Neural cell (in vitro differentiated cells): Measurements from ENCODE around the gene NT5M. TPM values are rescaled to one million over a fixed set of nuclear protein-coding genes. Genes with fewer than 3 reads are reported as not detected.

Experiments
- H2AFZ ChIP-seq: fragments of 200-600, 300-800 bp; sonication (generic), shearing (Covaris generic); 2 replicates; pipeline ENCODE4 v1.6.0; 2014; ENCODE audit warnings: low read depth, mild to moderate bottlenecking, antibody characterized with exemption, low read length, moderate library complexity
- H3F3A ChIP-seq: fragments of 200-600 bp; shearing (Covaris generic); 2 replicates; pipeline ENCODE4 v1.6.1; 2016; ENCODE audit warnings: mild to moderate bottlenecking, moderate library complexity, mixed read lengths, antibody characterized with exemption, low read length; ENCODE audit not compliant: insufficient read depth, poor library complexity, severe bottlenecking
- H3K27ac ChIP-seq: fragments of 200-600, 300-800 bp; sonication (generic), shearing (Covaris generic); 2 replicates; pipeline ENCODE4 v1.5.1; 2014; ENCODE audit warnings: mild to moderate bottlenecking, low read length, moderate library complexity
- H3K27me3 ChIP-seq: fragments of 300-800, 200-600 bp; sonication (generic), shearing (Covaris generic); 2 replicates; pipeline ENCODE4 v1.6.0; 2014; ENCODE audit warnings: mild to moderate bottlenecking, low read depth, low read length, moderate library complexity; ENCODE audit not compliant: insufficient read depth
- H3K36me3 ChIP-seq: fragments of 300-800, 200-600 bp; sonication (generic), shearing (Covaris generic); 2 replicates; pipeline ENCODE4 v1.5.1; 2014; ENCODE audit warnings: mild to moderate bottlenecking, antibody characterized with exemption, low read length, moderate library complexity; ENCODE audit not compliant: insufficient read depth
- H3K4me2 ChIP-seq: fragments of 300-800, 200-600 bp; sonication (generic), shearing (Covaris generic); 2 replicates; pipeline ENCODE4 v1.6.0; 2014; ENCODE audit warnings: mild to moderate bottlenecking, low read length
- H3K4me3 ChIP-seq: fragments of 300-800, 200-600 bp; sonication (generic), shearing (Covaris generic); 2 replicates; pipeline ENCODE4 v1.5.1; 2014; ENCODE audit warnings: mild to moderate bottlenecking, low read length, moderate library complexity
- H3K79me2 ChIP-seq: fragments of 200-600 bp; shearing (Covaris generic); replicated peaks from 2 replicates; pipeline ENCODE4 v1.6.0; 2014; ENCODE audit warnings: mild to moderate bottlenecking, low read length, moderate library complexity; ENCODE audit not compliant: insufficient read depth
- H3K9ac ChIP-seq: fragments of 300-800, 200-600 bp; sonication (generic), shearing (Covaris generic); 2 replicates; pipeline ENCODE4 v1.6.1; 2016; ENCODE audit warnings: mild to moderate bottlenecking, low read length, mixed read lengths
- H3K9me2 ChIP-seq: fragments of 200-600 bp; shearing (Covaris generic); 2 replicates; pipeline ENCODE4 v1.6.1; 2016; ENCODE audit warnings: mild to moderate bottlenecking, low read length, mixed read lengths; ENCODE audit not compliant: insufficient read depth
- H3K9me3 ChIP-seq: fragments of 200-600, 300-800 bp; sonication (generic), shearing (Covaris generic); 2 replicates; pipeline ENCODE4 v1.6.1; 2016; ENCODE audit warnings: mild to moderate bottlenecking, mixed run types, low read length, moderate library complexity, mixed read lengths
- H4K20me1 ChIP-seq: fragments of 200-600 bp; shearing (Covaris generic); 2 replicates; pipeline ENCODE4 v1.6.1; 2016; ENCODE audit warnings: mild to moderate bottlenecking, mixed run types; ENCODE audit not compliant: insufficient read depth
- CTCF ChIP-seq: fragments of 450-650 bp; IDR thresholded peaks from 2 replicates; pipeline ENCODE4 v1.5.1; 2014; ENCODE audit warnings: antibody characterized with exemption, mild to moderate bottlenecking, moderate library complexity; ENCODE audit not compliant: poor library complexity, severe bottlenecking
- EP300 ChIP-seq: fragments of 450-650 bp; conservative IDR thresholded peaks from 2 replicates; pipeline ENCODE4 v1.6.1; 2014; ENCODE audit warnings: antibody characterized with exemption, mild to moderate bottlenecking, moderate library complexity; ENCODE audit not compliant: poor library complexity, severe bottlenecking
- EZH2 ChIP-seq: fragments of 200-600, 300-800 bp; shearing (Covaris generic), sonication (generic); IDR thresholded peaks from 2 replicates; pipeline ENCODE4 v1.6.1; 2014; ENCODE audit warnings: antibody characterized with exemption, low read length, borderline replicate concordance, mild to moderate bottlenecking; ENCODE audit not compliant: insufficient read depth, poor library complexity, severe bottlenecking
- MXI1 ChIP-seq: fragments of 450-650 bp; conservative IDR thresholded peaks from 2 replicates; pipeline ENCODE4 v1.6.1; 2014; ENCODE audit warnings: antibody characterized with exemption, mild to moderate bottlenecking; ENCODE audit not compliant: poor library complexity, severe bottlenecking
- POLR2AphosphoS5 ChIP-seq: IDR thresholded peaks from 2 replicates; pipeline ENCODE4 v1.6.1; 2012
- RAD21 ChIP-seq: fragments of 450-650 bp; conservative IDR thresholded peaks from 2 replicates; pipeline ENCODE4 v1.6.1; 2014; ENCODE audit warnings: antibody characterized with exemption, mild to moderate bottlenecking, moderate library complexity
- SMC3 ChIP-seq: fragments of 450-650 bp; conservative IDR thresholded peaks from 2 replicates; pipeline ENCODE4 v1.6.1; 2014; ENCODE audit warnings: antibody characterized with exemption, mild to moderate bottlenecking, moderate library complexity; ENCODE audit not compliant: poor library complexity
- TAF1 ChIP-seq: IDR thresholded peaks from 2 replicates; pipeline ENCODE4 v1.6.1; 2012; ENCODE audit warnings: low read depth
- polyA plus RNA-seq: library from polyadenylated mRNA; depleted of rRNA; stranded (reverse); fragments of >200 nt; gene quantifications from 2 replicates; pipeline ENCODE4 v1.2.3, GENCODE V29; 2014
- TF ChIP-seq, protein P1 (sequence below): IDR thresholded peaks from 2 replicates; pipeline ENCODE4 v1.6.1; 2012; ENCODE audit warnings: borderline replicate concordance

Gene NT5M
- polyA plus RNA-seq, 1 donor from 2014 or later: 11.1 TPM

- Histone ChIP-seq H2AFZ (no peak overlapping the region), H3K9ac (no peak overlapping the region), H3K9me3 (no peaks in the 10 kb centered on the region)
Observed at GRCh38 chr17:17356931-17357270, 53.7 kb downstream of the NT5M start.

DNA sequence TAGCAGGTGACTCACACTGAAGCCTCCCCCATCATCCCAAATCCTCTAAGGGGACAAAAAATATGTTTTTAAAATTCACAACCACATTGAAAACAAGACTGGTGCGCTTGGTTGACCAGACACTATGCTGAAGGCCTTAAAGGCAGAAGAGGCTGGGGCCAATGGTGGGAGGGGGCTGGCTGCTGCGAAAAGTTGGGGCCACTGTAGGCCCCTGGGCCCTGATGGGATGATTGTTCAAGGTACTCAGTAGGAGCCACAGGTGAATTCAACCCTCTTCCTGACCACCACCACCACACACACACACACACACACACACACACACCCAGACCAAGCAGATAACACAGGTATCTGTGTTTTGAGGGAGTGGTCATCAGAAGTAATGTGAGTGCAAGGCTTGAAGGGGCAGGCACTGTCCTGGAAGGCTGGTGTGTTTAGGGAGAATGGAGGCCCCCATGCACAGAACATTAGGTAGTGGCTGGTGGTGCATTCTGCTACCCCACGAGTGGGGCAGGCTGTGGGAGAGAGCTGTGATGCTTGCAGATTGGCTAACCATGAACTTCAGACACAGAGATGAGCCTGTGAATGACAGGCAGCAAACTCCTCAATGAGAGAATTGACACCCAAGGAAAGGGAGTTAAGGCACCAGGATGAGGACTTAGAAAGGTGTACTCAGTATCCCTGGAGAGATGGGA is 55.0 kb downstream of the NT5M start:
- no peak overlapping the region for H3K4me3 ChIP-seq
- no peaks in the 10 kb centered on the region for H3K27me3 ChIP-seq
- H2AFZ ChIP-seq: no peak overlapping the region
- no peak overlapping the region for H3K4me2 ChIP-seq
- H4K20me1 ChIP-seq: no peaks in the 10 kb centered on the region
- TF ChIP-seq MXI1: no peak
- H3K27ac ChIP-seq: no peak overlapping the region
- H3K9me2 ChIP-seq: no peaks in the 10 kb centered on the region
- H3K9ac ChIP-seq: no peak overlapping the region
- H3K79me2 ChIP-seq: no peaks in the 10 kb centered on the region
- no peaks in the 10 kb centered on the region for H3F3A ChIP-seq
- no peaks in the 10 kb centered on the region for H3K36me3 ChIP-seq
- H3K9me3 ChIP-seq: no peaks in the 10 kb centered on the region

More at GRCh38 chr17:17356931-17357270, 53.7 kb downstream of the NT5M start:
- Histone ChIP-seq H3K4me3 (no peak overlapping the region), H3K4me2 (no peak overlapping the region), H3K27ac (no peak overlapping the region), H3K27me3 (no peaks in the 10 kb centered on the region), H3K79me2 (no peaks in the 10 kb centered on the region), H3K36me3 (no peaks in the 10 kb centered on the region), H3K9me2 (no peaks in the 10 kb centered on the region), H4K20me1 (no peaks in the 10 kb centered on the region), H3F3A (no peaks in the 10 kb centered on the region)
- TF ChIP-seq SMC3 (no peak), EZH2 (no peak), TAF1 (no peak), POLR2AphosphoS5 (no peak), EP300 (no peak), CTCF (no peak), RAD21 (no peak), MXI1 (no peak)
- TF ChIP-seq, protein P1, sequence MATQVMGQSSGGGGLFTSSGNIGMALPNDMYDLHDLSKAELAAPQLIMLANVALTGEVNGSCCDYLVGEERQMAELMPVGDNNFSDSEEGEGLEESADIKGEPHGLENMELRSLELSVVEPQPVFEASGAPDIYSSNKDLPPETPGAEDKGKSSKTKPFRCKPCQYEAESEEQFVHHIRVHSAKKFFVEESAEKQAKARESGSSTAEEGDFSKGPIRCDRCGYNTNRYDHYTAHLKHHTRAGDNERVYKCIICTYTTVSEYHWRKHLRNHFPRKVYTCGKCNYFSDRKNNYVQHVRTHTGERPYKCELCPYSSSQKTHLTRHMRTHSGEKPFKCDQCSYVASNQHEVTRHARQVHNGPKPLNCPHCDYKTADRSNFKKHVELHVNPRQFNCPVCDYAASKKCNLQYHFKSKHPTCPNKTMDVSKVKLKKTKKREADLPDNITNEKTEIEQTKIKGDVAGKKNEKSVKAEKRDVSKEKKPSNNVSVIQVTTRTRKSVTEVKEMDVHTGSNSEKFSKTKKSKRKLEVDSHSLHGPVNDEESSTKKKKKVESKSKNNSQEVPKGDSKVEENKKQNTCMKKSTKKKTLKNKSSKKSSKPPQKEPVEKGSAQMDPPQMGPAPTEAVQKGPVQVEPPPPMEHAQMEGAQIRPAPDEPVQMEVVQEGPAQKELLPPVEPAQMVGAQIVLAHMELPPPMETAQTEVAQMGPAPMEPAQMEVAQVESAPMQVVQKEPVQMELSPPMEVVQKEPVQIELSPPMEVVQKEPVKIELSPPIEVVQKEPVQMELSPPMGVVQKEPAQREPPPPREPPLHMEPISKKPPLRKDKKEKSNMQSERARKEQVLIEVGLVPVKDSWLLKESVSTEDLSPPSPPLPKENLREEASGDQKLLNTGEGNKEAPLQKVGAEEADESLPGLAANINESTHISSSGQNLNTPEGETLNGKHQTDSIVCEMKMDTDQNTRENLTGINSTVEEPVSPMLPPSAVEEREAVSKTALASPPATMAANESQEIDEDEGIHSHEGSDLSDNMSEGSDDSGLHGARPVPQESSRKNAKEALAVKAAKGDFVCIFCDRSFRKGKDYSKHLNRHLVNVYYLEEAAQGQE: no peak

DNA sequence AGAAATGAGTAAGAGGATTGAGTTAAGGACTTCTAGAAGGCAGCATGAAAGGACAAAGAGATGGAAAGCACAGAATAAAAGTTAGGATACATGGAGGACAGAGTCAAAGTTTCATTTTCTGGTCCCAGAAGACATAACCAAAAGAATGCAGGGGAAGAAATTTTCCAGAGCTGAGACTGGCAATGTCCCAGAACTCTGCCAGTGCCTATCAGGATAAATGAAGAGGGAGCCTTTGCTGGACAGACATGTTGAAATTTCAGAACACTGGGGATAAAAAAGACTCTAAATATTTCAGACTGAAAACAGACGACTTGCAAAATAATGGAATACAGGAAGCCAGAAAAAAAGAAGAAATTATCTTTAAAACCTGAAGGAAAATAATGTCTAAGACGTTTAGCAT is 55.7 kb downstream of the NT5M start:
- H3K27me3 ChIP-seq: no peaks in the 10 kb centered on the region
- H3K4me3 ChIP-seq: no peak overlapping the region
- no peak overlapping the region for H2AFZ ChIP-seq
- H3F3A ChIP-seq: no peaks in the 10 kb centered on the region
- H3K79me2 ChIP-seq: no peaks in the 10 kb centered on the region
- no peak for TF ChIP-seq TAF1
- no peaks in the 10 kb centered on the region for H3K36me3 ChIP-seq
- H3K9me3 ChIP-seq: no peaks in the 10 kb centered on the region
- no peak overlapping the region for H3K9ac ChIP-seq
- no peaks in the 10 kb centered on the region for H3K9me2 ChIP-seq
- no peaks in the 10 kb centered on the region for H4K20me1 ChIP-seq
- no peak overlapping the region for H3K27ac ChIP-seq
- H3K4me2 ChIP-seq: no peak overlapping the region
